Smooth muscle cell of the brain vasculature (primary cell): ENCODE results near the gene ZNF148.
"Not testable (repeated sequence)": the region's sequence is repeated elsewhere in the genome, so short reads cannot be mapped to it uniquely, and the experiment has no call there.

ENCODE experiments used
- DNase-seq: peaks from one replicate; pipeline ENCODE4 v3.0.0-alpha.2; 2012; ENCODE audit warnings: low read depth, low spot score

The ZNF148 gene

GRCh38 chr3:125374501-125374995 lies 577 bp downstream of the ZNF148 start:
- DNase-seq: no peak

DNA sequence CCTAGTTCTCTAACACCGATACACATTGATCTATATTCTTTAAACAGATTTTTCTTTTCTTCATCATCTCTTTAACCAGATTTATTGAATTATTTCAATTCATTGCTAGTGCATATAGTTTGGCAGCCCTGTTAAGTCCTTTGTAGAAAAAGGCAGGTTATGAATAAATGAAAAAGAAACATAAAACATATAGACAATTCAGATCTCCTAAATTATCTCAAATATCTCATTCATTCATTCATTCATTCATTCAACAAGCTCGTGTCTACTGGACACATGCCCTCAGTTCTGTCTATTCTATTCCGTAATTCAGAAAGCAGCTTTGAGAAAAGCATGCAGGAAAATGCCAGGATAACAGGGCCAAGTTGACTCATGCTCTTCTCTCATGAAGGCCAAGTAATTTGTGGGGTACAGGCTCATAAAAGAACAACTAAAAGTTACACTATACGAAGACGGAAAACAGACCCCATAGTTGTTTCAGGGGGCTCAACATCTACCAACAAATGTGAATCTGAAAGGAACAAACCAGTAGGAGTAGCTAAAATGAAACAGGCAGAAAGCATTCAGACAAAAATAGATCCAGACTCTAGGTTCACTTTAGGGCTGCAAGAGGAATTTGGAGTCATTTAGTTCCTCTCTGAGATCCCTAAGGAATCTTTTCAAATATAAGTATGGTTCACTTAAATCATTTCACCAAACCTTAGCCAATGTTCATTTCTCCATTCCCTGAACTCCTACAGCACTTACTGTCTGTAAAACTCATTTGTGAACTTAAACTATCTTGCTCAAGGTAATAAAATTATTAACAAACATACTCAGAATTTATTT lies 7.5 kb downstream of the ZNF148 start:
- no peak for DNase-seq

- DNase-seq: no peak
Observed at GRCh38 chr3:125366132-125366531, 9.0 kb downstream of the ZNF148 start.

DNA sequence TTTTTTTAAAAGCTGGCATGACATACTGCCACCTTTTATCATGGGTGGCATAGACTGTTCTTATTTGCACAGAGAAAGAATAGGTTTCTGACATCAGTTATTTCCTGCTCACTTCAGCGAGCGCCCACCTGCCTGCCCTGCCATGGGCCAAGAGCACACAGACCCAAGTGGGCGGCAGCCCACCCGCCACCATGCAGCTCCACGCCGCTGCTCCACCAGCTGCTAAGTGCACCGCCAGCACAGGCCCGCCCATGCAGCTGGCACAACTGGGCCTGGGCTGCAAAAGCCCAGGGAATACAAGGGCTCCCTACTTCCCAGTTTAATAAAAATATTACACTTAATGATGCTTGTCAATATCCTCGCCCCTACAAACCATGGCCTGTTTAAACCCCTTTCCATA lies 15.4 kb downstream of the ZNF148 start:
- no peak for DNase-seq

GRCh38 chr3:125358923-125359322 lies 16.2 kb downstream of the ZNF148 start:
- DNase-seq: no peak

- DNase-seq: no peak
Observed at GRCh38 chr3:125357837-125358236, 17.3 kb downstream of the ZNF148 start.

DNA sequence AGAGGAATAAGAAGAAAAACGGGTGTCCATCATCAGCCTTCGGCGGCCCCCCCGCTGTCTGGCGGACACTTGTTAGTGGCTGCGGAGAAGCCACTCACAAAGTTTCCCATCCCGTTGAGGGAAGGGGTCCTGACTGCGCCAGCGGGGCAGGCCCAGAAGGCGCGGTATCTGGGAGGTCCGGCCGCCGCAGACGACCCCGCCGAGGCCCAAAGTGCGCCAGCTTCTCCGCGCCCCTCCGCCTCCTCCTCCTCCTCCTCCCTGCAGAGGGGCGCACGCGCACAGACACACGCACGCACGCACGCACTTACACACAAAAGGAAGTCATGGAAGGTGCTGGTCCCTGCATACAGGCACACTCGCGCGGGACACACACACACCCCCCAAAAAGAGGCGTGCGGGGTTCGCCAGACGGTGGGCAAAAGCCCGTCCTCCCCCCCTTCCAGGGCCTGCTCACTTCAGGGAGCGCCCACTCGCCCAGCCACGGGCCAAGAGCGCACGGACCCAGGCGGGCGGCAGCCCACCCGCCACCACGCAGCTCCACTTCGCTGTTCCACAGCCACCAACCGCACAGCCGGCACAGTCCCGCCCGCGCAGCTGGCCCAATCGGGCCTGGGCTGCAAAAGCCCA lies 18.0 kb downstream of the ZNF148 start:
- DNase-seq: no peak

GRCh38 chr3:125356140-125357026 lies 18.7 kb downstream of the ZNF148 start:
- DNase-seq: no peak

GRCh38 chr3:125353659-125354058 lies 21.5 kb downstream of the ZNF148 start:
- no peak for DNase-seq

DNA sequence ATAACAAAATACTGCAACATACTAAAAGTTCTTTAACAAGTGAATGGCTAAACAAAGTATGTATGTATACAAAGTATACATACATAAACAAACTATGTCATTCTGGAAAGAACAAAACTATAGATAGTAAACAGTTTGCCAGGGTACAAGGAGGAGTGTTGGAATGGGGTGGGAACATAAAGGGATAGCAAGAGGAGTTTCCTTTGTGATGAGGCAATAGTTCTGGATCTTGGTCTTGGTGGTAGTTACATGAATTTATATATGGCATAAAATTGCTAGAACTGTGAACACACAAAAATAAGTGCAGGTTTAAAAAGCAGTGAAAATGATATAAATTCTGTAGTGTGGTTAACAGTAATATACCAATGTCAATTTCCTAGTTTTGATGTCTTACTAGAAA lies 22.0 kb downstream of the ZNF148 start:
- no peak for DNase-seq

- no peak for DNase-seq
Observed at GRCh38 chr3:125351814-125352456, 23.2 kb downstream of the ZNF148 start.

GRCh38 chr3:125351152-125351551 lies 24.0 kb downstream of the ZNF148 start:
- no peak for DNase-seq

- no peak for DNase-seq
Observed at GRCh38 chr3:125350597-125350996, 24.5 kb downstream of the ZNF148 start.

DNA sequence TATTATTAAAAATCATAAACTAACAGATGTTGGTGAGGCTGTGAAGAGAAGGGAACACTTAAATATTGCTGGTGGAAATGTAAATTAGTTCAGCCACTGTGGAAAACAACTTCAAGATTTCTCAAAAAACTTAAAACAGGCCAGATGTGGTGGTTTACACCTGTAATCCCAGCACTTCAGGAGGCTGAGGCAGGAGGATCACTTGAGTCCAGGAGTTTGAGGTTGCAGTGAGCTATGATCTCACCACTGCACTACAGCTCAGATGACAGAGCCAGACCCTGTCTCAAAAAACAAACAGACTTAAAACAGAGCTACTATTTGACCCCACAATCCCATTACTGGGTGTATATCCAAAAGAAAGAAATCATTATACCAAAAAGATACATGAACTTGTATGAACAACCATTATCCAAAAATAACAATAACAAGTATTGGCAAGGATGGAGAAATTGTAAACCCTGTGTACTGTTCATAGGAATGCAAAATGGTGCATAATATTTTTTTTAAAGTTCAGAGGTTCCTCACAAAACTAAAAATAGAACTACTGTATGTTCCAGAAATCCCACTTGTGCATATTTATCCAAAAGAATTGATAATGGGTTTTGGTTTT lies 25.5 kb downstream of the ZNF148 start:
- no peak for DNase-seq

GRCh38 chr3:125349055-125349454 lies 26.1 kb downstream of the ZNF148 start:
- no peak for DNase-seq

DNA sequence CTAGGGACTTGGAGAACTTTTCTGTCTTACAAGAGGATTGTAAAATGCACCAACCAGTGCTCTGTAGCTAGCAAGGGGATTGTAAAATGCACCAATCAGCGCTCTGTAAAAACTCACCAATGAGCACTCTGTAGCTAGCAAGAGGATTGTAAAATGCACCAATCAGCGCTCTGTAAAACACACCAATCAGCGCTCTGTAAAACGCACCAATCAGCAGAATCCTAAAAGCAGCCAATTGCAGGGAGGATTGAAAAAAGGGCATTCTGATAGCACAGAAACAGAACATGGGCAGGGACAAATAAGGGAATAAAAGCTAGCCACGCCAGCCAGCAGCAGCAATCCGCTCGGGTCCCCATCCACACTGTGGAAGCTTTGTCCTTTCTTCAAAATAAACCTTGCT lies 31.8 kb downstream of the ZNF148 start:
- not testable (repeated sequence) for DNase-seq

- no peak for DNase-seq
Observed at GRCh38 chr3:125340121-125340520, 35.0 kb downstream of the ZNF148 start.

GRCh38 chr3:125337506-125337905 lies 37.6 kb downstream of the ZNF148 start:
- DNase-seq: no peak

GRCh38 chr3:125334675-125335560 lies 40.2 kb downstream of the ZNF148 start:
- DNase-seq: no peak

DNA sequence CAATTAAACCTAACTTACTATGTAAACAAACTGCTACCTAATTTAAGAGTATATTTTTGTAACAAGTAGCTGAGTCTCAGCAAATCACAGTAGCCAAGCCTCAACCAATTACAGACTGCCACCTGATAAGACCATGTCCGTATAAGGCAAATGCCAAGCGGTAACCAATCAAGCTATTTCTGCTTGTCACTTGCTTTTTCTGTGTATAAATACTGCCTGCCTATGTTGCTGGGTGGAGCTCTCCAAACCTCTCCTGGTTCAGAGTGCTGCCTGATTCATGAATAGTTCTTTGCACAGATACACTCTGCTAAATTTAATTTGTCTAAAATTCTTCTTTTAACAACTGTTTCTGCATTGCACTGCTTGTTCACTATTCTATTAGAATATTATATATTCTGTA lies 42.6 kb downstream of the ZNF148 start:
- no peak for DNase-seq
